HEK293 (cell line): ENCODE data around the gene RIPK4.

ENCODE experiments used
- CTCF ChIA-PET: fragments of 350-600 bp; formaldehyde crosslinking; extraction: SDS; loops from one replicate; lab custom pipeline; 2021; ENCODE audit warnings: antibody characterized with exemption; lab: Yijun Ruan, JAX
- POLR2A ChIA-PET: fragments of 300-600 bp; formaldehyde crosslinking; extraction: SDS; loops from one replicate; lab custom pipeline; 2020; ENCODE audit warnings: antibody characterized with exemption, inconsistent platforms; lab: Yijun Ruan, JAX
- H3K27ac ChIP-seq: fragments of 200-500 bp; sonication (Bioruptor generic); 2 replicates; pipeline ENCODE4 v1.5.1; 2014; ENCODE audit warnings: low read depth, low read length, control low read depth, inconsistent platforms; ENCODE audit errors: extremely low read depth
- H3K36me3 ChIP-seq, 2 experiments: fragments of 200-500 bp in 1 of 2; sonication (Bioruptor generic) in 1 of 2; 1 replicate in 1 of 2; 2 replicates in 1 of 2; pipeline ENCODE4 v1.5.1; 2014 to 2017; ENCODE audit warnings: inconsistent platforms in 2 of 2, low read length in 2 of 2; ENCODE audit not compliant: control insufficient read depth in 2 of 2, insufficient read depth in 1 of 2
- H3K4me1 ChIP-seq: fragments of 200-500 bp; sonication (Bioruptor generic); 2 replicates; pipeline ENCODE4 v1.5.1; 2014; ENCODE audit warnings: mild to moderate bottlenecking, low read length, inconsistent platforms; ENCODE audit not compliant: control insufficient read depth, insufficient read depth
- H3K4me3 ChIP-seq: 2 replicates; pipeline ENCODE4 v1.5.1; 2011; ENCODE audit warnings: low read depth, mild to moderate bottlenecking, control low read depth, low read length, moderate library complexity
- H3K9me3 ChIP-seq: fragments of 200-500 bp; sonication (Bioruptor generic); 2 replicates; pipeline ENCODE4 v1.5.1; 2014; ENCODE audit warnings: low read depth, low read length, inconsistent platforms; ENCODE audit not compliant: control insufficient read depth, insufficient read depth
- GFI1B ChIP-seq: fragments of 450-650 bp; formaldehyde crosslinking; IDR thresholded peaks from 2 replicates; pipeline ENCODE4 v1.5.1; 2016; ENCODE audit warnings: missing biosample characterization, missing genetic modification characterization
- GLI4 ChIP-seq: fragments of 450-650 bp; formaldehyde crosslinking; IDR thresholded peaks from 2 replicates; pipeline ENCODE4 v1.5.1; 2016; ENCODE audit warnings: missing biosample characterization, missing genetic modification characterization
- HIC1 ChIP-seq: fragments of 450-650 bp; formaldehyde crosslinking; IDR thresholded peaks from 2 replicates; pipeline ENCODE4 v1.5.1; 2016; ENCODE audit warnings: missing biosample characterization, missing genetic modification characterization
- KLF16 ChIP-seq: fragments of 450-650 bp; formaldehyde crosslinking; IDR thresholded peaks from 2 replicates; pipeline ENCODE4 v1.5.1; 2017; ENCODE audit warnings: missing biosample characterization, missing genetic modification characterization
- SP2 ChIP-seq: fragments of 450-650 bp; formaldehyde crosslinking; IDR thresholded peaks from 2 replicates; pipeline ENCODE4 v1.5.1; 2016; ENCODE audit warnings: missing biosample characterization, missing genetic modification characterization
- ZBTB17 ChIP-seq: fragments of 450-650 bp; formaldehyde crosslinking; IDR thresholded peaks from 2 replicates; pipeline ENCODE4 v1.5.1; 2016; ENCODE audit warnings: missing biosample characterization, missing genetic modification characterization
- ZBTB21 ChIP-seq: fragments of 450-650 bp; formaldehyde crosslinking; IDR thresholded peaks from 2 replicates; pipeline ENCODE4 v1.5.1; 2017; ENCODE audit warnings: missing biosample characterization, missing genetic modification characterization
- ZBTB7A ChIP-seq: fragments of 450-650 bp; formaldehyde crosslinking; IDR thresholded peaks from 2 replicates; pipeline ENCODE4 v1.5.1; 2016; ENCODE audit warnings: low read depth, missing biosample characterization, missing genetic modification characterization
- ZBTB8A ChIP-seq: fragments of 450-650 bp; formaldehyde crosslinking; IDR thresholded peaks from 2 replicates; pipeline ENCODE4 v1.5.1; 2016; ENCODE audit warnings: missing biosample characterization, missing genetic modification characterization
- ZEB2 ChIP-seq: fragments of 450-650 bp; formaldehyde crosslinking; IDR thresholded peaks from 2 replicates; pipeline ENCODE4 v1.5.1; 2016; ENCODE audit warnings: missing biosample characterization, missing genetic modification characterization
- ZNF133 ChIP-seq: fragments of 450-650 bp; formaldehyde crosslinking; IDR thresholded peaks from 2 replicates; pipeline ENCODE4 v1.5.1; 2016; ENCODE audit warnings: missing biosample characterization, missing genetic modification characterization
- ZNF174 ChIP-seq: fragments of 450-650 bp; formaldehyde crosslinking; IDR thresholded peaks from 2 replicates; pipeline ENCODE4 v1.5.0; 2017; ENCODE audit warnings: missing biosample characterization, mild to moderate bottlenecking, missing genetic modification characterization
- ZNF175 ChIP-seq: fragments of 450-650 bp; formaldehyde crosslinking; IDR thresholded peaks from 2 replicates; pipeline ENCODE4 v1.5.1; 2016; ENCODE audit warnings: missing biosample characterization, missing genetic modification characterization
- ZNF184 ChIP-seq: fragments of 450-650 bp; IDR thresholded peaks from 2 replicates; pipeline ENCODE4 v1.5.1; 2018; ENCODE audit warnings: missing biosample characterization, mild to moderate bottlenecking, missing genetic modification characterization
- ZNF239 ChIP-seq: fragments of 450-650 bp; formaldehyde crosslinking; IDR thresholded peaks from 2 replicates; pipeline ENCODE4 v1.5.1; 2016; ENCODE audit warnings: missing biosample characterization, missing genetic modification characterization
- ZNF529 ChIP-seq: fragments of 450-650 bp; formaldehyde crosslinking; IDR thresholded peaks from 2 replicates; pipeline ENCODE4 v1.5.1; 2017; ENCODE audit warnings: missing genetic modification characterization, missing biosample characterization; ENCODE audit not compliant: insufficient replicate concordance
- ZNF600 ChIP-seq: fragments of 450-650 bp; formaldehyde crosslinking; IDR thresholded peaks from 2 replicates; pipeline ENCODE4 v1.5.1; 2016; ENCODE audit warnings: missing biosample characterization, missing genetic modification characterization
- ZNF629 ChIP-seq: fragments of 450-650 bp; formaldehyde crosslinking; IDR thresholded peaks from 2 replicates; pipeline ENCODE4 v1.5.1; 2017; ENCODE audit warnings: missing biosample characterization, missing genetic modification characterization
- ZNF639 ChIP-seq: fragments of 450-650 bp; formaldehyde crosslinking; IDR thresholded peaks from 2 replicates; pipeline ENCODE4 v1.5.1; 2016; ENCODE audit warnings: missing biosample characterization, missing genetic modification characterization
- ZNF692 ChIP-seq: fragments of 450-650 bp; formaldehyde crosslinking; IDR thresholded peaks from 2 replicates; pipeline ENCODE4 v1.5.1; 2016; ENCODE audit warnings: missing biosample characterization, missing genetic modification characterization
- ZNF837 ChIP-seq: fragments of 450-650 bp; formaldehyde crosslinking; IDR thresholded peaks from 2 replicates; pipeline ENCODE4 v1.5.1; 2016; ENCODE audit warnings: missing biosample characterization, missing genetic modification characterization
- TF ChIP-seq, protein P1 (sequence below): fragments of 450-650 bp; formaldehyde crosslinking; IDR thresholded peaks from 2 replicates; pipeline ENCODE4 v1.5.1; 2016; ENCODE audit warnings: missing biosample characterization, missing genetic modification characterization, borderline replicate concordance
- TF ChIP-seq, protein P2 (sequence below): fragments of 450-650 bp; formaldehyde crosslinking; IDR thresholded peaks from 2 replicates; pipeline ENCODE4 v1.5.1; 2016; ENCODE audit warnings: missing biosample characterization, missing genetic modification characterization

The RIPK4 gene

DNA sequence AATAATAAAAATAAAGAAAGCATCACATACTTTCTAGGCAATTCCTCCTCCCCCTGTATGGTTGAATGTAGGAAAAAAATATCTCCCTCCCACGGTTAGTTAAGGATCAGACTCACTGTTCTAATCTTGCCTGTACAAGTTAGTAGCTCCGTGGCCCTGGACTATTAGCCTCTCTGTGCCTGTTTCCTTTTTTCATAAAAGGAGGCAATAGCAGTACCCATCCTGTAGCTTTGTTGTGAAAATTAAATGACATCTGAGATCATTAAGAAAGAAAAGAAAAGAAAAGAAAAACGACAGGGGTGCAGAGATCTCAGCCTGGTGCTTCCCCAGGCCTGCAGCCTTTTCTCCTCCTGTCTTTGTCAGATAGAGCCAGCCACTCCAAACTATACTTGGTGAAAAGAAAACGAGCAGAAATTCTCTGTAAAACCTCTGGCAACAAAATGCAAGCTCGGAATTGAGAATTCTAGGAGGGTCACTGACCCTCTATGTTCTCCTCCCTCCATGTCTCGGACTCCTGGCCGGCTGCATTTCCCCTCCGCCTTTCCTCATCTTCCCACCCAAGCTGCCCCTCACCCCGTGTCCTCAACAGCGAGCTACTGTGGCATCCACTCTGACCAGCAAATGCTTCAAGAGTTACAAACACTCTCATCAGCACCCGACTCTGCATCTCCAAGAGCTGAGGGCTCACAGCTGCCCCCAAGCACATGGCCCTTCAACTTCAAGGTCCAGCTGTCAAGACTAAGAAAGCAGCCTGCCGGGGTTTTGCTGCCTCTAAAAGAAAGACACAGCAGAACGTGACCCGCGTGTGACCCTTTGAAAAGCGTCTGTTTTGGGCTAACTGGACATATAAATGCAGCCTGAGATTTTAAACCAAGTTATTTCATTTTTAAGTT, 13.6 kb downstream of the RIPK4 start:
- Histone ChIP-seq H3K4me3 (no peak overlapping the region), H3K9me3 (no peaks in the 10 kb centered on the region), H3K27ac (peak overlapping the region; percentile 28; the same call in 1 of the 2 replicates), H3K36me3 (peaks cover 15 to 59% of the 10 kb centered on the region in 2 experiments; a peak in 2 of 3 replicates), H3K4me1 (no peaks in the 10 kb centered on the region)
- CTCF ChIA-PET, result interaction anchor here (0.9 to 3.0 kb wide), 5 partner anchors 8 to 141 kb away, joined by 3 to 10 read pairs (median 4); no protein-coding TSS in a partner anchor
- TF ChIP-seq ZNF174, result no peak
- TF ChIP-seq GFI1B (tag by site-specific recombination), result no peak
- no peak for TF ChIP-seq ZBTB7A (tag by site-specific recombination)
- no peak for TF ChIP-seq ZNF133 (tag by site-specific recombination)
- POLR2A ChIA-PET, result interaction anchor here (1.6 kb wide), 1 partner anchor 8 kb away, joined by 6 read pairs; no protein-coding TSS in a partner anchor

DNA sequence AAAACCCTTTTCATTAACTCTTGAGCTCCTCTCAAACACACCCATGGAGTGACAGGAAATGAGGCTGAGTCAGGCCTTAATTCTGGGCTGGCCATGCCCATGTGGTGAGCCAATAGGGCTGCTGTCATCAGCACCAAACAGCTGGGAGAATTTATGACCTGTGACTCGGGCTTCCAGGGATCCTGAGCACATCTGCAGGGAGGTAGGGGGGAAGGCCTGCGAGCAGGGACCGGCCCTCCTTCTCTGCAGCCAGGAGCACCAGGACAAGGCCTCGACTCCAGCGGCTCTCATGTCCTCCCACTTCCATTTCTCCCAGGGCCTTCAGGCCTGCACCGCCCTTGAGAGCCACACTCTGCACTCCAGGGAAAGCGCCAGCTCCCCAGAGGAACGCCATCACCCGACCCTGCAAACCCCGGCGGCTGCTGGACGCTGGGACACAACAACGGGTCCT, 14.6 kb downstream of the RIPK4 start:
- Histone ChIP-seq H3K9me3 (no peaks in the 10 kb centered on the region), H3K36me3 (peaks cover 15 to 68% of the 10 kb centered on the region in 2 experiments; a peak in 2 of 3 replicates), H3K27ac (no peak overlapping the region), H3K4me3 (no peak overlapping the region), H3K4me1 (no peaks in the 10 kb centered on the region)
- POLR2A ChIA-PET, result interaction anchor here (1.6 kb wide), 1 partner anchor 9 kb away, joined by 6 read pairs; no protein-coding TSS in a partner anchor
- CTCF ChIA-PET, result interaction anchor here (1.1 to 3.0 kb wide), 4 partner anchors 9 to 140 kb away, joined by 3 to 10 read pairs (median 4); no protein-coding TSS in a partner anchor
- TF ChIP-seq HIC1 (tag by site-specific recombination), result no peak
- TF ChIP-seq ZBTB8A (tag by site-specific recombination), result peak; percentile 24; the same call in 1 of the 2 replicates
- TF ChIP-seq GLI4 (tag by site-specific recombination), result no peak
- TF ChIP-seq ZNF692 (tag by site-specific recombination), result no peak
- no peak for TF ChIP-seq ZBTB17
- no peak for TF ChIP-seq ZNF184 (tag by site-specific recombination)
- no peak for TF ChIP-seq ZNF639 (tag by site-specific recombination)
- TF ChIP-seq ZNF629, result peak; percentile 78
- TF ChIP-seq ZNF239 (tag by site-specific recombination), result no peak
- peak; percentile 55; the same call in 1 of the 2 replicates for TF ChIP-seq ZBTB21 (tag by site-specific recombination)
- peak; percentile 51 for TF ChIP-seq ZNF600 (tag by site-specific recombination)
- no peak for TF ChIP-seq KLF16 (tag by site-specific recombination)
- peak; percentile 41; the same call in 1 of the 2 replicates for TF ChIP-seq ZEB2 (tag by site-specific recombination)
- peak; percentile 67 for TF ChIP-seq SP2
- TF ChIP-seq, protein P1, sequence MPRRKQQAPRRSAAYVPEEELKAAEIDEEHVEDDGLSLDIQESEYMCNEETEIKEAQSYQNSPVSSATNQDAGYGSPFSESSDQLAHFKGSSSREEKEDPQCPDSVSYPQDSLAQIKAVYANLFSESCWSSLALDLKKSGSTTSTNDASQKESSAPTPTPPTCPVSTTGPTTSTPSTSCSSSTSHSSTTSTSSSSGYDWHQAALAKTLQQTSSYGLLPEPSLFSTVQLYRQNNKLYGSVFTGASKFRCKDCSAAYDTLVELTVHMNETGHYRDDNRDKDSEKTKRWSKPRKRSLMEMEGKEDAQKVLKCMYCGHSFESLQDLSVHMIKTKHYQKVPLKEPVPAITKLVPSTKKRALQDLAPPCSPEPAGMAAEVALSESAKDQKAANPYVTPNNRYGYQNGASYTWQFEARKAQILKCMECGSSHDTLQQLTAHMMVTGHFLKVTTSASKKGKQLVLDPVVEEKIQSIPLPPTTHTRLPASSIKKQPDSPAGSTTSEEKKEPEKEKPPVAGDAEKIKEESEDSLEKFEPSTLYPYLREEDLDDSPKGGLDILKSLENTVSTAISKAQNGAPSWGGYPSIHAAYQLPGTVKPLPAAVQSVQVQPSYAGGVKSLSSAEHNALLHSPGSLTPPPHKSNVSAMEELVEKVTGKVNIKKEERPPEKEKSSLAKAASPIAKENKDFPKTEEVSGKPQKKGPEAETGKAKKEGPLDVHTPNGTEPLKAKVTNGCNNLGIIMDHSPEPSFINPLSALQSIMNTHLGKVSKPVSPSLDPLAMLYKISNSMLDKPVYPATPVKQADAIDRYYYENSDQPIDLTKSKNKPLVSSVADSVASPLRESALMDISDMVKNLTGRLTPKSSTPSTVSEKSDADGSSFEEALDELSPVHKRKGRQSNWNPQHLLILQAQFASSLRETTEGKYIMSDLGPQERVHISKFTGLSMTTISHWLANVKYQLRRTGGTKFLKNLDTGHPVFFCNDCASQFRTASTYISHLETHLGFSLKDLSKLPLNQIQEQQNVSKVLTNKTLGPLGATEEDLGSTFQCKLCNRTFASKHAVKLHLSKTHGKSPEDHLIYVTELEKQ, result peak; percentile 72; the same call in 1 of the 2 replicates
- TF ChIP-seq ZNF529 (tag by site-specific recombination), result no peak
- TF ChIP-seq ZNF175 (tag by site-specific recombination), result no peak
- TF ChIP-seq ZNF837 (tag by site-specific recombination), result no peak
- TF ChIP-seq, protein P2, sequence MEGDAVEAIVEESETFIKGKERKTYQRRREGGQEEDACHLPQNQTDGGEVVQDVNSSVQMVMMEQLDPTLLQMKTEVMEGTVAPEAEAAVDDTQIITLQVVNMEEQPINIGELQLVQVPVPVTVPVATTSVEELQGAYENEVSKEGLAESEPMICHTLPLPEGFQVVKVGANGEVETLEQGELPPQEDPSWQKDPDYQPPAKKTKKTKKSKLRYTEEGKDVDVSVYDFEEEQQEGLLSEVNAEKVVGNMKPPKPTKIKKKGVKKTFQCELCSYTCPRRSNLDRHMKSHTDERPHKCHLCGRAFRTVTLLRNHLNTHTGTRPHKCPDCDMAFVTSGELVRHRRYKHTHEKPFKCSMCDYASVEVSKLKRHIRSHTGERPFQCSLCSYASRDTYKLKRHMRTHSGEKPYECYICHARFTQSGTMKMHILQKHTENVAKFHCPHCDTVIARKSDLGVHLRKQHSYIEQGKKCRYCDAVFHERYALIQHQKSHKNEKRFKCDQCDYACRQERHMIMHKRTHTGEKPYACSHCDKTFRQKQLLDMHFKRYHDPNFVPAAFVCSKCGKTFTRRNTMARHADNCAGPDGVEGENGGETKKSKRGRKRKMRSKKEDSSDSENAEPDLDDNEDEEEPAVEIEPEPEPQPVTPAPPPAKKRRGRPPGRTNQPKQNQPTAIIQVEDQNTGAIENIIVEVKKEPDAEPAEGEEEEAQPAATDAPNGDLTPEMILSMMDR (tag by site-specific recombination), result no peak
